Ovary (tissue), 9 donors: Measurements from ENCODE around the gene MYH6. TPM values are rescaled to one million over a fixed set of nuclear protein-coding genes. Genes with fewer than 3 reads are reported as not detected.

ENCODE experiments used
- DNase-seq, 5 donors: peaks; one replicate each; pipeline ENCODE4 v3.0.0-alpha.2; 2019 to 2020
- H3K27ac ChIP-seq, 2 donors: fragments of 200-600 bp; one replicate each; pipeline versions ENCODE4 v1.5.1 to v1.8.0; 2019 to 2022
- H3K27me3 ChIP-seq: fragments of 200-600 bp; one replicate; pipeline ENCODE4 v1.8.0; 2022
- H3K36me3 ChIP-seq: fragments of 200-600 bp; sonication (generic); one replicate; pipeline ENCODE4 v1.5.1; 2019
- H3K4me1 ChIP-seq: one replicate; pipeline ENCODE4 v1.8.1; 2013; ENCODE audit warnings: mild to moderate bottlenecking, moderate library complexity; ENCODE audit not compliant: insufficient read depth
- H3K4me3 ChIP-seq: fragments of 200-600 bp; sonication (generic); one replicate; pipeline ENCODE4 v1.5.1; 2017
- H3K9me3 ChIP-seq, 2 donors: fragments of 200-600 bp in 1 of 2; sonication (generic) in 1 of 2; one replicate each; pipeline versions ENCODE4 v1.5.1 to v1.8.1; 2013 to 2019; ENCODE audit warnings: mild to moderate bottlenecking in 1 of 2, moderate library complexity in 1 of 2
- EP300 ChIP-seq: sonication (generic); formaldehyde crosslinking; IDR thresholded peaks from one replicate; pipeline ENCODE4 v1.6.1; 2017; ENCODE audit warnings: antibody characterized with exemption
- POLR2A ChIP-seq: fragments of 450-650 bp; IDR thresholded peaks from one replicate; pipeline ENCODE4 v1.6.1; 2017; ENCODE audit warnings: antibody characterized with exemption, mild to moderate bottlenecking, moderate library complexity
- WGBS, 3 donors: extraction: QIAGEN DNeasy Blood & Tissue Kit in 1 of 3; methylation state at CpG; one replicate each; pipeline versions ENCODE4 v1.1.5 to v1.1.7; 2013 to 2017; 5-methylcytosine and 5-hydroxymethylcytosine counted together
- intact Hi-C, 4 donors: fragments of 100-400 bp; cut with DNase I; formaldehyde crosslinking; loops; one replicate each; pipeline versions ENCODE4 v1.11.0 to v1.15.1; 2022 to 2023
- polyA plus RNA-seq, 2 donors: library from polyadenylated mRNA; stranded (reverse); fragments of 200-250 nt in 1 of 2; fragments of 350-450 nt in 1 of 2; fragmentation: Illumina TruSeq in 1 of 2; extraction: RNeasy Lipid Tissue Mini Kit (QIAGEN cat#74804) in 1 of 2; gene quantifications; one replicate each; pipeline ENCODE4 v1.2.3, GENCODE V29; 2013 to 2014
- total RNA-seq, 7 donors: library from RNA; depleted of rRNA in 2 of 7; stranded (reverse); fragments of >200 nt in 2 of 7; fragmentation: NEBNext Ultra II Directional in 3 of 7; extraction: Animal tissue kit (Norgen Biotek cat#: 25700) in 3 of 7; gene quantifications; one replicate each; pipeline versions ENCODE4 v1.1.0 to v1.2.4, GENCODE V29; 2016 to 2023
- TF ChIP-seq, protein P1 (sequence below), 3 donors: fragments of 450-650 bp in 2 of 3; fragments of 200-600 bp in 1 of 3; IDR thresholded peaks; one replicate each; pipeline versions ENCODE4 v1.5.1 to v1.8.0; 2016 to 2022; ENCODE audit warnings: antibody characterized with exemption in 3 of 3, mild to moderate bottlenecking in 1 of 3
- donor health status: DM: no; HTN: no; CAD: no; lungs with moderate emphysema.
- donor health status: DM: no; HTN: no; CAD: no.
- donor health status: Bipolar disorder and iron deficiency.
- donor health status: DM: yes; HTN: yes; CAD: no.
- donor health status: DM: no; HTN: no; CAD: no.
- donor health status: DM: yes; HTN: yes; CAD: no.

Gene MYH6
- total and polyA plus RNA-seq, 9 donors: 0.07 to 1.1 (median 0.50) TPM; not detected in 4

DNA sequence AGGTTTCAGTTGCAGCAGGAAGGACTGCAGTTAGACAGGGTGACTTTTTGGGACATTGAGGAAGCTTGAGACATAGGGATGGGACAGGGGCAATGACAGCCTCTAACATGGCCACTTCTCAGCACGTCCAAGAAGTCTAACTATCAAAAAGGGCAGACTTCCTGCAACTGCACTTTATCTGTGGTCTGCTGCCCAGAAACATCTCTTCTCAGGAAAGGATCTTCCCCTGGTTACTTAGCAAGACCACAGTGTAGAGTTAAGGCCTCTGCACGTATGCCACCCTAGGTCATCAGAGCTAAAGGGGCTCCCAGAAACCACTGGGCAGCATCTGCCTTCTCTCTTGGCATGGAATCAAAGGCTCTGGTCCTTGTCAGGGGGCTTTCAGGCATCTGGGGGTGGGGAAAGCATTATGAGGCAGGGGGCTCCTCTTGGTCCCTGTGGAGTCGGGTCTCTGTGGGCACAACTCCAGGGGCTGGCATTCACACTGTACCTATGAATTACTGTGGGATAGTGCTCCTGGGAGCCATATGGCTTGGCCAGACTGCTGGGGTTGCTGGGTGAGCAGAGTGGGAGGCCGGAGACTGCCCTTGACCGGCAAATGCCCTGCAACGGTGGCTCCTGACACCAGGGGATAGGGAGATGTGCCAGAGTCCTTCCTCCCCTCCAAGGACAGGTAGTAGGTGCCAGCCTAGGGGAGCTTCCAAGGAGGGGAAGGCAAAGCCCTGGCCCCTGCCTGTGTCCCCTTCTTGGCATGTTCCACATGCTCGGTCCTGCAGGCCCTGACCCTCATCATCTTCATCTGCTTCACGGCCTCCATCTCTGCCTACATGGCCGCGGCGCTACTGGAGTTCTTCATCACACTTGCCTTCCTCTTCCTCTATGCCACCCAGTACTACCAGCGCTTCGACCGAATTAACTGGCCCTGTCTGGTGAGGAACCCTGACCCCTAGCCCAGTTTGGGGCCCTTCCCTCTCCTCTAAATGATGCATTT, 30.2 kb downstream of the MYH6 start:
- intact Hi-C loops: loop anchor here (5.0 to 10.0 kb wide), 3 partner anchors 51 to 113 kb away; no protein-coding TSS in a partner anchor
- Histone ChIP-seq H3K27ac (no peak overlapping the region), H3K4me1 (no peaks in the 10 kb centered on the region), H3K4me3 (no peak overlapping the region), H3K36me3 (no peaks in the 10 kb centered on the region), H3K9me3 (no peaks in the 10 kb centered on the region), H3K27me3 (no peaks in the 10 kb centered on the region)
- WGBS, 3 donors: 72 to 80% (median 76%) methylated on average over 14 of the region's 14 CpGs
- TF ChIP-seq EP300: no peak
- TF ChIP-seq POLR2A: no peak
- TF ChIP-seq, protein P1, sequence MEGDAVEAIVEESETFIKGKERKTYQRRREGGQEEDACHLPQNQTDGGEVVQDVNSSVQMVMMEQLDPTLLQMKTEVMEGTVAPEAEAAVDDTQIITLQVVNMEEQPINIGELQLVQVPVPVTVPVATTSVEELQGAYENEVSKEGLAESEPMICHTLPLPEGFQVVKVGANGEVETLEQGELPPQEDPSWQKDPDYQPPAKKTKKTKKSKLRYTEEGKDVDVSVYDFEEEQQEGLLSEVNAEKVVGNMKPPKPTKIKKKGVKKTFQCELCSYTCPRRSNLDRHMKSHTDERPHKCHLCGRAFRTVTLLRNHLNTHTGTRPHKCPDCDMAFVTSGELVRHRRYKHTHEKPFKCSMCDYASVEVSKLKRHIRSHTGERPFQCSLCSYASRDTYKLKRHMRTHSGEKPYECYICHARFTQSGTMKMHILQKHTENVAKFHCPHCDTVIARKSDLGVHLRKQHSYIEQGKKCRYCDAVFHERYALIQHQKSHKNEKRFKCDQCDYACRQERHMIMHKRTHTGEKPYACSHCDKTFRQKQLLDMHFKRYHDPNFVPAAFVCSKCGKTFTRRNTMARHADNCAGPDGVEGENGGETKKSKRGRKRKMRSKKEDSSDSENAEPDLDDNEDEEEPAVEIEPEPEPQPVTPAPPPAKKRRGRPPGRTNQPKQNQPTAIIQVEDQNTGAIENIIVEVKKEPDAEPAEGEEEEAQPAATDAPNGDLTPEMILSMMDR (IDR thresholded peaks at IDR 0.05): no peak
- no peak for DNase-seq

DNA sequence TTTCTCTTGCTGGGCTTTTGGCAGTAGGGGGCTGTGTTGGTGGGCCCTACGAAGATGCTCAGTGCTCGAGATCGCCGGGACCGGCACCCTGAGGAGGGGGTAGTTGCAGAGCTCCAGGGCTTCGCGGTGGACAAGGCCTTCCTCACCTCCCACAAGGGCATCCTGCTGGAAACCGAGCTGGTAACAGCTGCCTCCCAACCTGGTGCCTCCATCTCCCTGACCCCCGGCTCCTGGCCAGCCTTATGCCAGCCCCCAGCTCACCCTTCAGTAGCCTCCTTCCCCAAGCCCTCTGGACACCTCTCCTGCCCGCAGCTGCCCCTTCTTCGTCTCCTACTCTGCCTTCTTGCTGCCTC, 30.9 kb downstream of the MYH6 start:
- Histone ChIP-seq H3K36me3 (no peaks in the 10 kb centered on the region), H3K4me3 (no peak overlapping the region), H3K27me3 (no peaks in the 10 kb centered on the region), H3K27ac (no peak overlapping the region), H3K9me3 (no peaks in the 10 kb centered on the region), H3K4me1 (no peaks in the 10 kb centered on the region)
- TF ChIP-seq POLR2A (no peak), EP300 (no peak)
- TF ChIP-seq, protein P1 (IDR thresholded peaks at IDR 0.05): no peak
- intact Hi-C loops: loop anchor here (5.0 to 10.0 kb wide), 3 partner anchors 50 to 112 kb away; no protein-coding TSS in a partner anchor
- DNase-seq: no peak
- 46 to 53% (median 49%) methylated on average over 11 of the region's 11 CpGs for WGBS, 3 donors

DNA sequence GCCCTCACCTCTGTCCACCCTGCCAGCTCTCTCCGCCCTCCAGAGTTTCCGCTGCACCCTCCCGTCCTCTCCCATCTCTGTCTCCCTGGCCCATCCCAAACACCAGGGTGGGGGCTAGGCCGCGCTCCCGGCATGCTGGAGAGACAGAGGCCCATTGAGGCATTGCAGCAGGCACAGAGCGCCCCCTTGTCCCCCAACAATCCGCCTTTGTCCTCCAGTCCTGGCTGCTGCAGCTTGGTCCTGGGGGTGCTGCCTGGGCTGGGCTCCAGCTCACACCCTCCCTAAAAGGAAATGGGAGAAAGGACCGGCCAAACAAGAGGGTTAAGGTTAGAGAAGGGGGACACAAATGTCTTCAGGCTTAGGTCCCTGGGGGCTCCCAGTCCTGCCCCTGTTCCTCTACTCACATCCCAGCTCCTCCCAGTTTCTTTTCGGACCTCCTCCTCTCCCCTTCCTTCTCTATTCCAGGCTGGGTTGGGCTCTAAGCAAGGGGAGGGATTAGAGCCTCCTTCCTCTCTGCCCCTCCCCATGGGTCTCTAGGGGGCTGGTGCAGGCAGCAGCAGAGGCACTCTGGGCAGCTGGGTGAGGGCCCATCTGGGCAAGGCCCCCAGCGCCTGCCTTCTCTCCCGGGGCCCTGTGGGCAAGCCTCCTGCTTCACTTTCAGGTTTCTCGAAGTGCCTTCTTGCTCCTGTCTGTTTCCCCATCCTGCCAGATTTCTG, 31.4 kb downstream of the MYH6 start, which contains the start of gene CMTM5:
Gene CMTM5, plus strand, starts transcription at position 565 of the 716 bp plus-strand sequence. CDS start 206 bp downstream, outside the sequence.
- no peak for TF ChIP-seq POLR2A
- TF ChIP-seq, protein P1 (IDR thresholded peaks at IDR 0.05): no peak
- TF ChIP-seq EP300: no peak
- no peak for DNase-seq
- H3K9me3 ChIP-seq: no peaks in the 10 kb centered on the region
- H3K27me3 ChIP-seq: no peaks in the 10 kb centered on the region
- no peaks in the 10 kb centered on the region for H3K4me1 ChIP-seq
- intact Hi-C loops: loop anchor here (5.0 to 10.0 kb wide), 3 partner anchors 49 to 112 kb away; no protein-coding TSS in a partner anchor
- H3K27ac ChIP-seq: no peak within 1 kb of the TSS
- WGBS, 3 donors: 45 to 57% (median 57%) methylated on average over 13 of the region's 13 CpGs
- no peaks in the 10 kb centered on the region for H3K36me3 ChIP-seq
- H3K4me3 ChIP-seq: no peak within 1 kb of the TSS

DNA sequence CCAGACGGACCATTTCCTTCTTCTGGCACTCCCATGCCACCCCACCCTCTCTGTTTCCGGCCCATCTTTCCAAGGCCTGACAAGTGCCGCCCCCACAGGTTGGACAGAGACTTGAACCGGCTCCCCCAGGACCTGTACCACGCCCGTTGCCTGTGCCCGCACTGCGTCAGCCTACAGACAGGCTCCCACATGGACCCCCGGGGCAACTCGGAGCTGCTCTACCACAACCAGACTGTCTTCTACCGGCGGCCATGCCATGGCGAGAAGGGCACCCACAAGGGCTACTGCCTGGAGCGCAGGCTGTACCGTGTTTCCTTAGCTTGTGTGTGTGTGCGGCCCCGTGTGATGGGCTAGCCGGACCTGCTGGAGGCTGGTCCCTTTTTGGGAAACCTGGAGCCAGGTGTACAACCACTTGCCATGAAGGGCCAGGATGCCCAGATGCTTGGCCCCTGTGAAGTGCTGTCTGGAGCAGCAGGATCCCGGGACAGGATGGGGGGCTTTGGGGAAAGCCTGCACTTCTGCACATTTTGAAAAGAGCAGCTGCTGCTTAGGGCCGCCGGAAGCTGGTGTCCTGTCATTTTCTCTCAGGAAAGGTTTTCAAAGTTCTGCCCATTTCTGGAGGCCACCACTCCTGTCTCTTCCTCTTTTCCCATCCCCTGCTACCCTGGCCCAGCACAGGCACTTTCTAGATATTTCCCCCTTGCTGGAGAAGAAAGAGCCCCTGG, 32.4 kb downstream of the MYH6 start:
- H3K4me1 ChIP-seq: no peaks in the 10 kb centered on the region
- no peaks in the 10 kb centered on the region for H3K9me3 ChIP-seq
- intact Hi-C loops: loop anchor here (5.0 to 10.0 kb wide), 3 partner anchors 48 to 111 kb away; no protein-coding TSS in a partner anchor
- no peak for DNase-seq
- no peak overlapping the region for H3K27ac ChIP-seq
- WGBS, 3 donors: 83 to 94% (median 90%) methylated on average over 16 to 21 of the region's 21 CpGs
- no peak for TF ChIP-seq EP300
- TF ChIP-seq, protein P1 (IDR thresholded peaks at IDR 0.05): no peak
- TF ChIP-seq POLR2A: no peak
- no peak overlapping the region for H3K4me3 ChIP-seq
- no peaks in the 10 kb centered on the region for H3K36me3 ChIP-seq
- H3K27me3 ChIP-seq: no peaks in the 10 kb centered on the region
